T-helper 2 cell treated with Interferon-gamma antibody and Interleukin-4, amounts not matched to agents 5 μg/mL and 100 μg/mL, for 36 hours (primary cell): Measurements from ENCODE around the gene FOXP1.

ENCODE experiments used
- DNase-seq: peaks from one replicate; pipeline ENCODE4 v3.0.0; 2021; ENCODE audit warnings: low spot score
- H3K27ac Mint-ChIP-seq: one replicate; pipeline ENCODE4 v1.8.0; 2021; ENCODE audit warnings: mild to moderate bottlenecking, mixed read lengths
- H3K27me3 Mint-ChIP-seq: one replicate; pipeline ENCODE4 v1.8.0; 2021; ENCODE audit warnings: low read depth, mixed read lengths
- H3K36me3 Mint-ChIP-seq: one replicate; pipeline ENCODE4 v1.8.0; 2021; ENCODE audit warnings: low read depth, mixed read lengths
- H3K4me1 Mint-ChIP-seq: one replicate; pipeline ENCODE4 v1.8.0; 2021; ENCODE audit warnings: low read depth, mixed read lengths
- H3K4me3 Mint-ChIP-seq: one replicate; pipeline ENCODE4 v1.8.0; 2022; ENCODE audit warnings: mild to moderate bottlenecking, moderate library complexity, mixed read lengths
- H3K9me3 Mint-ChIP-seq: one replicate; pipeline ENCODE4 v1.8.0; 2021; ENCODE audit warnings: mixed read lengths

The FOXP1 gene

DNA sequence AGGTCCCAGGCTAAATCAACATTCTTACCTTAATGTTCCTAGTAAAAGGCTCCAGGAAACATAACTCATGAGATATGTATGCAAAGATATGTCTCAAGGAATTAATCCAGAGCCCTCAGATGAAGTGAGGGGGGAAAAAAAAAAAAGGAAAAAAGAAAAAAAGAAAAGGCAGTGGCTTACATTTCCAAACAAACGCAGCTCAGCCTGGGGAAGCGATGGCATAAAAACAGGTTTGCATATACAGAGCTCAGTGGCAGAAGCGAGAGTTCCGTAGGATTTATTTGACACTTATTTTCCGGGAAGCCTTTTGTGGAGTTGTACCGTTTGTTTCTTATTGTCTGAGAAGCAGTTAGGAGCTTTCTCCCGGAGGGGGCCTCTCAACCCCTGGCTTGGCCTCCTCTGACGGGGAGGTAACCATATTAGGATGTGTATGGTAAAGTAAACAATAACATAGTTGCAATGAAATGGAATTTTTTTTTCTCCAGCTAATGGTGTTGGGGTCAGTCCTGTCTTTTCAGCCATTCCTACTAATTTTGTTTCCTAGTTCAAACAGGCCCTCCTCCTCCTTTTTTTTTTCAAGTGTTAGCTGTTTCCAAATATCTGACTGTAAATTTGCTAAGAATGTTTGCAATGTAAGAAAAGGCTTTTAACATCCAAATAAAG lies 338.6 kb downstream of the FOXP1 start:
- no peaks in the 10 kb centered on the region for H3K9me3 Mint-ChIP-seq
- H3K4me1 Mint-ChIP-seq = peaks cover 15% of the 10 kb centered on the region
- H3K27me3 Mint-ChIP-seq = no peaks in the 10 kb centered on the region
- DNase-seq = no peak
- no peak overlapping the region for H3K4me3 Mint-ChIP-seq
- peaks cover 4% of the 10 kb centered on the region for H3K36me3 Mint-ChIP-seq
- H3K27ac Mint-ChIP-seq = no peak overlapping the region

- Mint-ChIP-seq H3K9me3 (no peaks in the 10 kb centered on the region), H3K27ac (peak overlapping the region; percentile 41), H3K4me3 (no peak overlapping the region), H3K27me3 (no peaks in the 10 kb centered on the region), H3K36me3 (peaks cover 4% of the 10 kb centered on the region), H3K4me1 (peaks cover 14% of the 10 kb centered on the region)
- DNase-seq = no peak
Measured at GRCh38 chr3:71244153-71244825, 339.2 kb downstream of the FOXP1 start.

GRCh38 chr3:71243229-71243628 lies 340.3 kb downstream of the FOXP1 start:
- DNase-seq = no peak
- no peak overlapping the region for H3K27ac Mint-ChIP-seq
- H3K9me3 Mint-ChIP-seq = no peaks in the 10 kb centered on the region
- H3K4me1 Mint-ChIP-seq = peaks cover 11% of the 10 kb centered on the region
- H3K4me3 Mint-ChIP-seq = no peak overlapping the region
- peaks cover 4% of the 10 kb centered on the region for H3K36me3 Mint-ChIP-seq
- no peaks in the 10 kb centered on the region for H3K27me3 Mint-ChIP-seq

GRCh38 chr3:71241981-71242560 lies 341.5 kb downstream of the FOXP1 start:
- no peaks in the 10 kb centered on the region for H3K9me3 Mint-ChIP-seq
- H3K36me3 Mint-ChIP-seq = peaks cover 4% of the 10 kb centered on the region
- H3K4me1 Mint-ChIP-seq = peaks cover 9% of the 10 kb centered on the region
- no peak for DNase-seq
- no peak overlapping the region for H3K27ac Mint-ChIP-seq
- no peaks in the 10 kb centered on the region for H3K27me3 Mint-ChIP-seq
- no peak overlapping the region for H3K4me3 Mint-ChIP-seq

DNA sequence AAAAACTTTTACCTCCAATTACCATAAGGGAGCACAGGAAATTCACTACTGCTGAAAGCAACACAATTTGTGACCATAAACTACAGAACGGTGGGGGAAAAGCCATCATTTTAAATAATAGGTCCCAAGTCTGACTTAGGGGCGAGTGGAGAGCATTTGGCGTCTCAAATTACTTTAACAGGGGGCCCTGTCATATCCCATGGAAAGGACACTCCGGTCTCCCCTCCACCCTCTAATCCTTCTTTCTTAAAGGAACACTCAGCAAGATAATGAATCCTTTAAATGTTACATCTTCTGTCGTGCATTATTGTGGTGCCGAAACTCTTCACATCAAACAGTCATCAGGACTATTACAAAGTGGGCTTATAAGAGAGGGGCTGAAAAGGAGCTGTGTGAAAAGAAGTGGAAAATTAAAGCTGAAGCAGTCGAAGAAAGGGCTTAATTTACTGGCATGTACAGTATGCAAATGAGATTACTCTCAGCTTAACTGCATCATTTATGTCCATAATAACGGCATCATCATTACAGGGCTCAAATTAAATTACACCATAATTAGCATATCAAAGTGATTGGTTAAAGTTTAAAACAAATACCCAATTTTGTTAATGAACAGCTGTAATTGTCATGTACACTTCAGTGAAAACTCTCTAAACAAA lies 342.2 kb downstream of the FOXP1 start:
- Mint-ChIP-seq H3K4me3 (no peak overlapping the region), H3K4me1 (peaks cover 9% of the 10 kb centered on the region), H3K36me3 (peaks cover 7% of the 10 kb centered on the region), H3K27ac (no peak overlapping the region), H3K9me3 (no peaks in the 10 kb centered on the region), H3K27me3 (no peaks in the 10 kb centered on the region)
- DNase-seq = no peak

DNA sequence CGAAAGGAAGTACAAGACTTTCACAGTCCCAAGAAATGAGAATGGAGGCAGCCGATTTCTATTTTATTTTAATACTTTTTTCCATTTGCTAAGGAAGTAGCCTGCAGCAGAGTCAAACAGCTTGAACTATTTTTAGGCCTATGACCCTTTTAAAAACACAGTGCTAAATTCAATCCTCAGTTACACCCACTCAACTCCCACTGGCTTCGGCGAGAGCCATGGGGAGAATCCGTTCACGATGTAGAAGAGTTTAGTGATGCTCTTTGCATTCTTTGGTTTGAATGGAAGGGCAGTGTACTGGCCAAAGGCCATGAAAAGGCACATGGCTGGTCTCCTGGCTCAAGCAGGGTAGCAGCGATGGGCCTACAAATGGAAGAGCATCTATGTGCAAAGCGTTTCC lies 343.5 kb downstream of the FOXP1 start:
- Mint-ChIP-seq H3K27ac (no peak overlapping the region), H3K9me3 (no peaks in the 10 kb centered on the region), H3K4me1 (peaks cover 9% of the 10 kb centered on the region), H3K4me3 (no peak overlapping the region), H3K27me3 (no peaks in the 10 kb centered on the region), H3K36me3 (peaks cover 8% of the 10 kb centered on the region)
- DNase-seq = no peak

GRCh38 chr3:71238355-71238757 lies 345.2 kb downstream of the FOXP1 start:
- H3K36me3 Mint-ChIP-seq = peaks cover 11% of the 10 kb centered on the region
- no peak for DNase-seq
- no peak overlapping the region for H3K4me3 Mint-ChIP-seq
- H3K27me3 Mint-ChIP-seq = no peaks in the 10 kb centered on the region
- H3K4me1 Mint-ChIP-seq = peaks cover 4% of the 10 kb centered on the region
- H3K9me3 Mint-ChIP-seq = no peaks in the 10 kb centered on the region
- H3K27ac Mint-ChIP-seq = no peak overlapping the region

- Mint-ChIP-seq H3K4me1 (peaks cover 6% of the 10 kb centered on the region), H3K36me3 (peaks cover 11% of the 10 kb centered on the region), H3K27ac (no peak overlapping the region), H3K9me3 (no peaks in the 10 kb centered on the region), H3K27me3 (no peaks in the 10 kb centered on the region), H3K4me3 (no peak overlapping the region)
- DNase-seq = no peak
Measured at GRCh38 chr3:71237672-71238071, 345.9 kb downstream of the FOXP1 start.

DNA sequence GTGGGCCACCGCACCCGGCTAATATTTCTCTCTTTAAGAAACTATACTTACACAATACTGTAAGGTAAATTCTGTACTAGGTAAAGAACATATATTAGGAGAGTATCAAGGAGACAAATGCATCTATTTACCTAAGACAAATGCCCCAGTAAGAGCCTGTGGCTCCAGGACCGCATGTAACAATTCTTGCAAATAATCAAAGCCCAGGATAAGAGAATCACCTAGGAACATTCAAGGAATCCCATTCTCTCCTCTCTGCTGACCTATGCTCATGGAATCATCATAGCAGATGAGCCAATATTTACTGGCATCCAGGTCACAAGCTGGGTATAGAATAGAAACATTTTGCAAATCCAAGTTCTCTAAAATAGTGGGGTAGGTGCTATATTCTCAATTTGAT lies 347.7 kb downstream of the FOXP1 start:
- no peaks in the 10 kb centered on the region for H3K27me3 Mint-ChIP-seq
- H3K36me3 Mint-ChIP-seq = peaks cover 12% of the 10 kb centered on the region
- H3K4me3 Mint-ChIP-seq = no peak overlapping the region
- no peak for DNase-seq
- H3K4me1 Mint-ChIP-seq = peaks cover 13% of the 10 kb centered on the region
- no peak overlapping the region for H3K27ac Mint-ChIP-seq
- no peaks in the 10 kb centered on the region for H3K9me3 Mint-ChIP-seq

GRCh38 chr3:71232895-71233294 lies 350.6 kb downstream of the FOXP1 start:
- no peak overlapping the region for H3K4me3 Mint-ChIP-seq
- H3K27me3 Mint-ChIP-seq = peaks cover 6% of the 10 kb centered on the region
- H3K27ac Mint-ChIP-seq = no peak overlapping the region
- peaks cover 22% of the 10 kb centered on the region for H3K4me1 Mint-ChIP-seq
- DNase-seq = no peak
- no peaks in the 10 kb centered on the region for H3K9me3 Mint-ChIP-seq
- H3K36me3 Mint-ChIP-seq = peaks cover 12% of the 10 kb centered on the region

DNA sequence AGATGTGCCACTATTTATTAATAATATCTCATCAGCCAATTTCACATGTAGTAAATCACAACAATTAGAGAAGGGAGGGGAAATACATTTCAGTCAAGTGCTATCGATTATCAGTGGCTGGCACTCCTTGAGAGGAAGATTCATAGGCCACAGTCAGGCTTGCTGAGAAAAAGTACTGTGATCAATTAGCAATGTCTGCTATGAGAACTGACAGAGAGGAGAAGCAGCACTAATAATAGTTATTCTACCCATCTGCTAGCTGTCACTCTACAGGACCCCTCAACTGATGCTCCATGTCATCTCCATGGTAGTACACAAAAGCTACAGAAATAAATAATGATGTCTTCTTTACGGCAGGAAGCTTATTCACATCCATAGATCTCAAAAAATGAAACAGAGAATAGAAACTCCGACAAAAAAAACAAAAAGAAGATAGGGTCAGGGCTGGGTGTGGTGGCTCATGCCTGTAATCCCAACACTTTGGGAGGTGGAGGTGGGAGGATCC lies 351.3 kb downstream of the FOXP1 start:
- Mint-ChIP-seq H3K4me3 (no peak overlapping the region), H3K27me3 (peaks cover 6% of the 10 kb centered on the region), H3K9me3 (no peaks in the 10 kb centered on the region), H3K4me1 (peaks cover 29% of the 10 kb centered on the region), H3K27ac (no peak overlapping the region), H3K36me3 (peaks cover 12% of the 10 kb centered on the region)
- DNase-seq = no peak

DNA sequence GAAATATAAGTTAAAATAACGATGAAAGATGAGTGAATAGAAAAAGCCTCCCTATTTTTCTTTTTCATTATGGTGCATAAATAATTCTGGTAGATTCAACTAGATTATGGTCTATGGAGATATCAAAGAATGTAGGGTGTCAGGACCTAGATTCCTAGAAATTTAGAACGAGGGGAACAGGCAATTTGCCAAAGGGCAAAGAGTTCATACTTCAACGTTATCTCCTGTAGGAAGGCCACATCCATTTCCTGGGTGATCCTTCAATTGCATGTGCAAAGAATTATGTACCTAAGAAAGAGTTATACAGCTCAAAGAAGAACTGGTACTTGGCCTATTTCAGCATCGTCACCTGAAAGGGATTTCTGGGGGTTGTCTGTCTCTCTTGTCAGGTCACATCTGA lies 351.8 kb downstream of the FOXP1 start:
- Mint-ChIP-seq H3K9me3 (no peaks in the 10 kb centered on the region), H3K4me1 (peaks cover 33% of the 10 kb centered on the region), H3K27me3 (peaks cover 6% of the 10 kb centered on the region), H3K27ac (no peak overlapping the region), H3K4me3 (no peak overlapping the region), H3K36me3 (peaks cover 12% of the 10 kb centered on the region)
- DNase-seq = no peak

DNA sequence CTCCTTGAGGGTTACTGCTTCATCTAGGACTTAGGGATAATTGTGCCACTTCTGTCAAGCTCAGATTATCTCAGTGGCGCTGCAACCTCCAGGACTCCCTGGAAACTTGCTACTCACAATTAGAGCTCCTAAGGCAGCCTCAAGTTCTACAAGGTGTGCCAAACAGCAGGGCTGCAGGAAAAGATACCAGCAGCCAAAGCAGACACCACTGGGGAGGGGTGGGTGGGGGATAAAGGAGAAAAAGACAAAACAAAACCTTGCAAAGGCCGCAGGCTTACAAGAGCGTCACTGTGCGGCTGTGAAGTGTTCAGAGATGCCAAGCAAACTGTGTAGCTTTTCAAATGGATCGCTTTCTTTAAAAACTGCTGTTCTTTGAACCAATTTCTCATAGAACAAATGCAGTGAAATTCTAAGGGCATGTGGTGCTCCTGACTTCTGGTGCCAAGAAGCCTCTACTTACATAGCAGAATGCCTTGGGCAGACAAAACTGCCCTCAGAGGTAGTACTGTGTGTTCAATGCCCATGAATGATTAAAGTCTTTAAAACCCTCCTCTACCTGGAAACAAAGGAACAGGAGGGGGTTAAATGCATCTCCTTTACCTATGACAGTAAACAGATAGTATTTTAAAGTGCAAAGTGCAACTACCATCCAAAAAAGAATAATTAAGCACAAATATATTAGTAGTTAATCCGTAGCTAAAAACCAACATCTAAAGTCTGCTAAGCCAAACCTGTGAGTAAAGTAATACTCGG lies 353.4 kb downstream of the FOXP1 start:
- DNase-seq = no peak
- H3K4me1 Mint-ChIP-seq = peaks cover 47% of the 10 kb centered on the region
- no peak overlapping the region for H3K27ac Mint-ChIP-seq
- H3K36me3 Mint-ChIP-seq = peaks cover 9% of the 10 kb centered on the region
- no peak overlapping the region for H3K4me3 Mint-ChIP-seq
- H3K27me3 Mint-ChIP-seq = peaks cover 6% of the 10 kb centered on the region
- H3K9me3 Mint-ChIP-seq = no peaks in the 10 kb centered on the region
